ENCODE measurements around the gene HOXD13.

GRCh38 chr2:176095421-176095820 is 2.9 kb downstream of the HOXD13 start:
- TF ChIP-seq ZBTB17 (tag by site-specific recombination; IDR thresholded peaks at IDR 0.05) (no peak), ZNF274 (IDR thresholded peaks at IDR 0.05; ENCODE audit: low read length) (no peak), ZNF274 (tag by site-specific recombination; IDR thresholded peaks at IDR 0.05; ENCODE audit: borderline replicate concordance) (no peak), CTCF (tag by site-specific recombination; IDR thresholded peaks at IDR 0.05) (no peak), ZNF184 (tag by site-specific recombination; IDR thresholded peaks at IDR 0.05) (no peak), ZNF37A (tag by site-specific recombination; IDR thresholded peaks at IDR 0.05) (no peak), PRDM10 (tag by site-specific recombination; IDR thresholded peaks at IDR 0.05) (no peak), ZNF416 (tag by site-specific recombination; IDR thresholded peaks at IDR 0.05) (no peak), ZFP37 (tag by site-specific recombination; IDR thresholded peaks at IDR 0.05) (no peak), ZNF660 (tag by site-specific recombination; IDR thresholded peaks at IDR 0.05) (no peak), ZNF580 (tag by site-specific recombination; IDR thresholded peaks at IDR 0.05) (no peak), ZNF18 (tag by site-specific recombination; IDR thresholded peaks at IDR 0.05) (no peak), ZNF121 (tag by site-specific recombination; IDR thresholded peaks at IDR 0.05) (no peak), REST (tag by site-specific recombination; IDR thresholded peaks at IDR 0.05) (no peak)
